Prostate gland (tissue), 2 donors: ENCODE data around the gene NDUFS6.

Source experiments
- CTCF ChIP-seq, 4 experiments: fragments of 200-600 bp in 2 of 4; fragments of 450-650 bp in 2 of 4; sonication (generic) in 2 of 4; IDR thresholded peaks; 1 replicate in 3 of 4; 2 replicates in 1 of 4; pipeline ENCODE4 v1.5.1; 2016 to 2019; ENCODE audit warnings: antibody characterized with exemption in 4 of 4, mild to moderate bottlenecking in 2 of 4, moderate library complexity in 2 of 4
- POLR2AphosphoS5 ChIP-seq: sonication (generic); formaldehyde crosslinking; IDR thresholded peaks from one replicate; pipeline ENCODE4 v1.6.1; 2017; ENCODE audit warnings: antibody characterized with exemption

- no peak for TF ChIP-seq CTCF (IDR thresholded peaks at IDR 0.05)
- TF ChIP-seq POLR2AphosphoS5 = no peak
Measured at GRCh38 chr5:1769752-1770442, 31.3 kb upstream of the NDUFS6 start.
